Measurements from ENCODE around the gene MVK. TPM values are rescaled to one million over a fixed set of nuclear protein-coding genes. Genes with fewer than 3 reads are reported as not detected.

The MVK gene
- total RNA-seq, 1 experiment from 2014 or later, result 19.2 TPM

DNA sequence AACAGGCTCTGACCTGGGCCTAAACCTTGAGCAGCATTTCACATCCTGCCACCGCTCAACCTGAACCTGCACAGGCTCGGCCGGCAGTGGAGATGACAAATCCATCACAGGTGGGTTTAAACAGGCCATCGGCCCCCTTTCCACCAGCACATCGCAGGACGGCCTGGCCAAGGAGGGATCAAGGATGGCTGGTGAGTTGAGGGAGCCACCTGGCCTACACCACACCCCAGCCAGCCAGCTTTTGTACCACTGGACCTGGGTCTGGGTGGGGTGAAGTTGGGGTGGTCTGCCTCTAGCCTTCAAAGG is 14.4 kb upstream of the MVK start:
- peaks cover 2 to 6% of the 10 kb centered on the region in 2 experiments; a peak in 3 of 4 replicates for H3K4me1 Mint-ChIP-seq
- TF ChIP-seq, protein P1, sequence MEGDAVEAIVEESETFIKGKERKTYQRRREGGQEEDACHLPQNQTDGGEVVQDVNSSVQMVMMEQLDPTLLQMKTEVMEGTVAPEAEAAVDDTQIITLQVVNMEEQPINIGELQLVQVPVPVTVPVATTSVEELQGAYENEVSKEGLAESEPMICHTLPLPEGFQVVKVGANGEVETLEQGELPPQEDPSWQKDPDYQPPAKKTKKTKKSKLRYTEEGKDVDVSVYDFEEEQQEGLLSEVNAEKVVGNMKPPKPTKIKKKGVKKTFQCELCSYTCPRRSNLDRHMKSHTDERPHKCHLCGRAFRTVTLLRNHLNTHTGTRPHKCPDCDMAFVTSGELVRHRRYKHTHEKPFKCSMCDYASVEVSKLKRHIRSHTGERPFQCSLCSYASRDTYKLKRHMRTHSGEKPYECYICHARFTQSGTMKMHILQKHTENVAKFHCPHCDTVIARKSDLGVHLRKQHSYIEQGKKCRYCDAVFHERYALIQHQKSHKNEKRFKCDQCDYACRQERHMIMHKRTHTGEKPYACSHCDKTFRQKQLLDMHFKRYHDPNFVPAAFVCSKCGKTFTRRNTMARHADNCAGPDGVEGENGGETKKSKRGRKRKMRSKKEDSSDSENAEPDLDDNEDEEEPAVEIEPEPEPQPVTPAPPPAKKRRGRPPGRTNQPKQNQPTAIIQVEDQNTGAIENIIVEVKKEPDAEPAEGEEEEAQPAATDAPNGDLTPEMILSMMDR (conservative IDR thresholded peaks at IDR 0.05), result no peak

More for the DNA sequence above, 14.4 kb upstream of the MVK start:
- H2BK15ac ChIP-seq (ENCODE audit: low read depth, low read length), result no peak overlapping the region
- no peak overlapping the region for H3T11ph ChIP-seq (ENCODE audit: low read length)
- H3K23me2 ChIP-seq (ENCODE audit: insufficient read length, low read depth, low read length, poor library complexity, severe bottlenecking), result no peaks in the 10 kb centered on the region
- no peak overlapping the region for H2BK12ac ChIP-seq (ENCODE audit: insufficient read length, low read depth, low read length)
- H3K27me3 ChIP-seq (ENCODE audit: insufficient read depth, low read length), result no peaks in the 10 kb centered on the region
- H2BK5ac ChIP-seq (ENCODE audit: insufficient read length, low read length), result no peak overlapping the region
- H3K9me3 ChIP-seq (ENCODE audit: control insufficient read depth, low read depth, low read length), result no peaks in the 10 kb centered on the region
- H3K27ac ChIP-seq (ENCODE audit: insufficient read length, low read depth, low read length), result no peak overlapping the region
- no peak overlapping the region for H4K91ac ChIP-seq (ENCODE audit: insufficient read length, low read depth, low read length)
- no peaks in the 10 kb centered on the region for H3K4me1 ChIP-seq (ENCODE audit: insufficient read depth, low read length)
- no peak overlapping the region for H2BK120ac ChIP-seq (ENCODE audit: low read depth, low read length, poor library complexity, severe bottlenecking)
- H3K18ac ChIP-seq (ENCODE audit: insufficient read length, low read depth, low read length), result no peak overlapping the region
- no peak overlapping the region for H3K9ac ChIP-seq (ENCODE audit: extremely low read depth, insufficient read length, low read length)
- no peak for DNase-seq
- H3K79me2 ChIP-seq (ENCODE audit: insufficient read depth, low read length), result no peaks in the 10 kb centered on the region
- no peak overlapping the region; a peak in 1 of 7 replicates for H3K27ac Mint-ChIP-seq
- H2AK5ac ChIP-seq (ENCODE audit: insufficient read length, low read length), result no peak overlapping the region
- no peak overlapping the region for H2AFZ ChIP-seq (ENCODE audit: low read length)
- no peak overlapping the region for H3K4ac ChIP-seq (ENCODE audit: low read depth, low read length)
- H4K8ac ChIP-seq (replicated peaks; ENCODE audit: insufficient read length, low read depth, low read length), result no peak overlapping the region
- no peaks in the 10 kb centered on the region for H3K27me3 Mint-ChIP-seq (ENCODE audit: low read depth)
- H3K79me1 ChIP-seq (ENCODE audit: insufficient read depth, low read depth, low read length, poor library complexity, severe bottlenecking), result no peaks in the 10 kb centered on the region
- no peak overlapping the region for H3K4me3 Mint-ChIP-seq
- peaks cover 13 to 15% (median 14%) of the 10 kb centered on the region in 3 experiments for H3K36me3 Mint-ChIP-seq (ENCODE audit: insufficient read depth in 1 of 3, low read depth in 3 of 3)
- H3K9me3 Mint-ChIP-seq, result no peaks in the 10 kb centered on the region; a peak in 1 of 5 replicates
- H3K56ac ChIP-seq (ENCODE audit: insufficient read length, low read depth, low read length), result no peak overlapping the region
- no peak overlapping the region for H4K5ac ChIP-seq (ENCODE audit: insufficient read length, low read depth, low read length)
- WGBS (ENCODE audit: extremely low coverage, insufficient read length, low lambda C conversion rate), result no CpG with 5 or more reads among the region's 6 CpGs
- no peak overlapping the region for H2BK20ac ChIP-seq (ENCODE audit: low read depth, low read length, poor library complexity, severe bottlenecking)
- no peak overlapping the region; the same call in 1 of the 2 replicates for H3K14ac ChIP-seq (ENCODE audit: insufficient read depth, low read length)
- no peak overlapping the region for H3K23ac ChIP-seq (ENCODE audit: insufficient read length, low read depth, low read length)
- no peak overlapping the region for H3K4me2 ChIP-seq (ENCODE audit: insufficient read depth, insufficient read length, low read length)
- H4K20me1 ChIP-seq (ENCODE audit: control insufficient read depth, insufficient read depth, insufficient read length), result no peaks in the 10 kb centered on the region

All from H9 (cell line).